Body of pancreas (tissue), 4 donors: ENCODE data around the gene SSRP1.

ENCODE experiments used
- CTCF ChIP-seq, 7 experiments: fragments of 450-650 bp in 4 of 7; fragments of 200-600 bp in 3 of 7; sonication (generic) in 3 of 7; IDR thresholded peaks; one replicate each; pipeline ENCODE4 v1.5.1; 2016 to 2019; ENCODE audit warnings: antibody characterized with exemption in 7 of 7
- POLR2A ChIP-seq, 3 donors: fragments of 450-650 bp; IDR thresholded peaks; one replicate each; pipeline ENCODE4 v1.6.1; 2016; ENCODE audit warnings: antibody characterized with exemption in 3 of 3, mild to moderate bottlenecking in 2 of 3

GRCh38 chr11:57341250-57341808 lies 5.6 kb upstream of the SSRP1 start:
- TF ChIP-seq CTCF (IDR thresholded peaks at IDR 0.05) (no peak), POLR2A (IDR thresholded peaks at IDR 0.05) (no peak)
